K562 (cell line): ENCODE data around the gene DNAJC15.

Experiments used
- ATF4 ChIP-seq: fragments of 450-650 bp; formaldehyde crosslinking; IDR thresholded peaks from 2 replicates; pipeline ENCODE4 v1.4.0; 2022; ENCODE audit warnings: mild to moderate bottlenecking, moderate library complexity
- BHLHE40 ChIP-seq: IDR thresholded peaks from 2 replicates; pipeline ENCODE4 v1.6.1; 2011; ENCODE audit warnings: low read length, improper control_type of control experiment
- CTCF ChIP-seq, 3 experiments: IDR thresholded peaks in 2 of 3; conservative IDR thresholded peaks in 1 of 3; 2 replicates each; pipeline ENCODE4 v1.5.1; 2011 to 2012; ENCODE audit warnings: low read length in 3 of 3, mild to moderate bottlenecking in 3 of 3, control low read depth in 2 of 3, improper control_type of control experiment in 1 of 3, inconsistent platforms in 1 of 3, low read depth in 1 of 3, mixed read lengths in 1 of 3, moderate library complexity in 1 of 3; ENCODE audit not compliant: insufficient read depth in 2 of 3
- ELF4 ChIP-seq: fragments of 450-650 bp; formaldehyde crosslinking; IDR thresholded peaks from 2 replicates; pipeline ENCODE4 v1.4.0; 2022; ENCODE audit warnings: missing genetic modification characterization
- EP400 ChIP-seq: fragments of 450-650 bp; IDR thresholded peaks from 2 replicates; pipeline ENCODE4 v1.6.1; 2017; ENCODE audit warnings: antibody characterized with exemption, mild to moderate bottlenecking, moderate library complexity
- HES1 ChIP-seq: fragments of 450-650 bp; IDR thresholded peaks from 2 replicates; pipeline ENCODE4 v1.6.1; 2016; ENCODE audit warnings: low read depth, mild to moderate bottlenecking, moderate library complexity
- PCBP2 ChIP-seq: fragments of 200-400 bp; formaldehyde crosslinking; IDR thresholded peaks from 2 replicates; pipeline ENCODE4 v1.6.1; 2018; ENCODE audit warnings: low read length, low read depth, mild to moderate bottlenecking, moderate library complexity; ENCODE audit not compliant: poor library complexity, severe bottlenecking
- PML ChIP-seq: IDR thresholded peaks from 2 replicates; pipeline ENCODE4 v1.6.1; 2012; ENCODE audit warnings: low read length, inconsistent platforms
- POLR2AphosphoS2 ChIP-seq: IDR thresholded peaks from 2 replicates; pipeline ENCODE4 v1.6.1; 2012; ENCODE audit warnings: low read length, improper control_type of control experiment
- RERE ChIP-seq: sonication (generic); formaldehyde crosslinking; IDR thresholded peaks from 2 replicates; pipeline ENCODE4 v1.8.0; 2023; ENCODE audit warnings: missing genetic modification reagents, mild to moderate bottlenecking, borderline replicate concordance
- REST ChIP-seq, 2 experiments: fragments of 450-650 bp; formaldehyde crosslinking in 1 of 2; IDR thresholded peaks; 2 replicates each; pipeline versions ENCODE4 v1.4.0 to v1.6.1; 2014 to 2020; ENCODE audit warnings: mild to moderate bottlenecking in 2 of 2, borderline replicate concordance in 1 of 2, low read depth in 1 of 2
- SMC3 ChIP-seq: conservative IDR thresholded peaks from 2 replicates; pipeline ENCODE4 v1.6.1; 2011; ENCODE audit warnings: low read depth, low read length, improper control_type of control experiment; ENCODE audit not compliant: insufficient read depth
- ZNF121 ChIP-seq: sonication (generic); formaldehyde crosslinking; conservative IDR thresholded peaks from 2 replicates; pipeline ENCODE4 v1.8.0; 2022; ENCODE audit warnings: missing genetic modification reagents
- ZNF280A ChIP-seq: fragments of 450-650 bp; IDR thresholded peaks from 2 replicates; pipeline ENCODE4 v1.6.1; 2018; ENCODE audit warnings: mild to moderate bottlenecking, low read depth; ENCODE audit not compliant: partially characterized antibody

GRCh38 chr13:43000676-43001075 is 22.7 kb upstream of the DNAJC15 start:
- no peak for TF ChIP-seq CTCF (IDR thresholded peaks at IDR 0.05 in 2 of 3, conservative IDR thresholded peaks at IDR 0.05 in 1 of 3; ENCODE audit: insufficient read depth in 2 of 3, low read depth in 1 of 3, low read length in 3 of 3)
- no peak for TF ChIP-seq POLR2AphosphoS2
- no peak for TF ChIP-seq ZNF280A
- no peak for TF ChIP-seq EP400
- TF ChIP-seq RERE (CRISPR knock-in tag) = no peak
- TF ChIP-seq HES1 = no peak
- TF ChIP-seq ZNF121 (CRISPR knock-in tag) = no peak
- TF ChIP-seq ATF4 (CRISPR knock-in tag) = no peak
- no peak for TF ChIP-seq PCBP2
- TF ChIP-seq PML = no peak
- no peak for TF ChIP-seq SMC3
- TF ChIP-seq REST (IDR thresholded peaks at IDR 0.05; ENCODE audit: borderline replicate concordance) = no peak
- TF ChIP-seq REST (CRISPR knock-in tag; IDR thresholded peaks at IDR 0.05; ENCODE audit: low read depth) = no peak
- no peak for TF ChIP-seq ELF4 (CRISPR knock-in tag)
- no peak for TF ChIP-seq BHLHE40
